HG03108 (cell line): Measurements from ENCODE around the gene PIN1.

Source experiments
- ATAC-seq: cut with Tn5 transposase; IDR thresholded peaks from one replicate; pipeline ENCODE4 v1.9.1; 2021; ENCODE audit warnings: moderate library complexity; ENCODE audit not compliant: unreplicated experiment

Gene PIN1

GRCh38 chr19:9854282-9854846 lies 19.2 kb downstream of the PIN1 start:
- no peak for ATAC-seq

GRCh38 chr19:9856609-9857008 lies 21.5 kb downstream of the PIN1 start:
- no peak for ATAC-seq

- no peak for ATAC-seq
Observed at GRCh38 chr19:9857076-9857721, 22.1 kb downstream of the PIN1 start.

GRCh38 chr19:9857920-9858746 lies 23.0 kb downstream of the PIN1 start:
- ATAC-seq: no peak

- ATAC-seq: no peak
Observed at GRCh38 chr19:9858766-9859165, 23.6 kb downstream of the PIN1 start.

- no peak for ATAC-seq
Observed at GRCh38 chr19:9860407-9860806, 25.3 kb downstream of the PIN1 start.

- no peak for ATAC-seq
Observed at GRCh38 chr19:9861503-9861902, 26.4 kb downstream of the PIN1 start.

GRCh38 chr19:9862938-9863337 lies 27.8 kb downstream of the PIN1 start:
- ATAC-seq: no peak

- no peak for ATAC-seq
Observed at GRCh38 chr19:9863759-9864158, 28.6 kb downstream of the PIN1 start.

- ATAC-seq: no peak
Observed at GRCh38 chr19:9865732-9866501, 30.8 kb downstream of the PIN1 start.

- no peak for ATAC-seq
Observed at GRCh38 chr19:9868983-9869617, 34.0 kb downstream of the PIN1 start.

GRCh38 chr19:9871626-9872338 lies 36.7 kb downstream of the PIN1 start:
- ATAC-seq: no peak

GRCh38 chr19:9872618-9873242 lies 37.6 kb downstream of the PIN1 start:
- no peak for ATAC-seq

GRCh38 chr19:9875031-9875627 lies 40.0 kb downstream of the PIN1 start:
- ATAC-seq: no peak

- no peak for ATAC-seq
Observed at GRCh38 chr19:9875796-9876195, 40.7 kb downstream of the PIN1 start.

- no peak for ATAC-seq
Observed at GRCh38 chr19:9877780-9878510, 42.8 kb downstream of the PIN1 start.

GRCh38 chr19:9878511-9879196 lies 43.5 kb downstream of the PIN1 start:
- no peak for ATAC-seq

- ATAC-seq: no peak
Observed at GRCh38 chr19:9881720-9882119, 46.6 kb downstream of the PIN1 start.
